Measurements from ENCODE around the gene XYLT1.

XYLT1 gene

DNA sequence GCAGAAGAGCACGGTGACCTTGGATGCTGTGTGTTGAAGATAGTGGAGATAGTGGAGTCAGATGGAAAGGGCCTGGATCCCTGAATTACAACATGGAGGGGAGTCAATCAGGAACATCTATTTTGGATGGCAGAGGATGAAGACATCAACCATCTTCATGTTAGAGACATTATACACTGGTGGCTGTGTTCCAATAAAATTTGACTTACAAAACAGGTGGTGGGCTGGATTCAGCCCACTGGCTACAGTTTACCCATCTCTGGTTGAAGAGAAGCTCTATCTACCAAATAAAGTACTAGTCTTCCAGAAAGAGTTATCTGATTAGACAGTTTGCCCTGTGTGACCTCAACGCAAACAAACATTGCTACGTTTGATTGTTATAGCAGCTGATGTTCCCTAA is 247.2 kb downstream of the XYLT1 start:
- peaks cover 4% of the 10 kb centered on the region for H3K27me3 Mint-ChIP-seq (ENCODE audit: low read depth)
- H3K36me3 Mint-ChIP-seq (ENCODE audit: low read depth), result no peaks in the 10 kb centered on the region
- peaks cover 53% of the 10 kb centered on the region for H3K4me1 Mint-ChIP-seq
- H3K27ac Mint-ChIP-seq, result peak overlapping the region in 2 of 3 experiments; percentile 30 to 46
- peak overlapping the region in 1 of 3 experiments; percentile 44 for H3K4me3 Mint-ChIP-seq
- no peak for TF ChIP-seq CTCF (IDR thresholded peaks at IDR 0.05; ENCODE audit: unreplicated experiment in 3 of 3)
- H3K9me3 Mint-ChIP-seq, result no peaks in the 10 kb centered on the region

DNA sequence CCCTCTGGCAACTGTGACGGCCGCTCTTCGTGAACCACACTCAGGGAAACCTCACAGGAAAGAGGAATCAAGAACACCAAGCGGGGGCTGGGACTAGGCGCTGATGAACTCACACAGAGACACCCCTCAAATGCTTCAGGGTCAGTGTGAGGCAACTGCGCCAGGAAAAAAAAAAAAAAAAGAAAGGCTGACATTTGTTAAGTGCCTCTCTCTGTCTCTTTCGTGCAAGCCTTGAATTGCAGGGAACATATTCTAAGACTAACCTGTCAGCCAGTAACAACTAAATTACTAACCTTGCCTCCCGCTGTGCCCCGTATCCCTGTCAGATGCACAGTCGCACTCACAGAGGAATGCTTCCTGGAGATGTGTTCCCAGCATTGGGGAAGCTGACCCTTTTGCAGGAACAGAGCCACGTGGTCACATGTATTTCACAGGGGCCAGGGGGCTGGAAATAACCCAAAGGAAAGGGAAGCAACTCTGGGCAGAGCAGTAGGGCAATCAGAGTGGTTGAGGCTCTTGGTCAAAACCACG is 247.8 kb downstream of the XYLT1 start:
- Mint-ChIP-seq H3K4me1 (peaks cover 53% of the 10 kb centered on the region), H3K27ac (peak overlapping the region in 2 of 3 experiments; percentile 30 to 46), H3K36me3 (ENCODE audit: low read depth) (no peaks in the 10 kb centered on the region), H3K9me3 (no peaks in the 10 kb centered on the region), H3K4me3 (no peak overlapping the region), H3K27me3 (ENCODE audit: low read depth) (peaks cover 4% of the 10 kb centered on the region)
- TF ChIP-seq CTCF (IDR thresholded peaks at IDR 0.05; ENCODE audit: unreplicated experiment in 3 of 3), result no peak

- Mint-ChIP-seq H3K4me3 (no peak overlapping the region), H3K4me1 (peaks cover 32% of the 10 kb centered on the region), H3K36me3 (ENCODE audit: low read depth) (no peaks in the 10 kb centered on the region), H3K27me3 (ENCODE audit: low read depth) (peaks cover 4% of the 10 kb centered on the region), H3K27ac (no peak overlapping the region), H3K9me3 (no peaks in the 10 kb centered on the region)
- no peak for TF ChIP-seq CTCF (IDR thresholded peaks at IDR 0.05; ENCODE audit: unreplicated experiment in 3 of 3)
These were observed 250.8 kb downstream of the XYLT1 start for GRCh38 chr16:17219991-17220390.

GRCh38 chr16:17215936-17216335 is 254.8 kb downstream of the XYLT1 start:
- H3K4me3 Mint-ChIP-seq, result no peak overlapping the region
- H3K27me3 Mint-ChIP-seq (ENCODE audit: low read depth), result no peaks in the 10 kb centered on the region
- TF ChIP-seq CTCF (IDR thresholded peaks at IDR 0.05; ENCODE audit: unreplicated experiment in 3 of 3), result no peak
- no peaks in the 10 kb centered on the region for H3K36me3 Mint-ChIP-seq (ENCODE audit: low read depth)
- H3K27ac Mint-ChIP-seq, result no peak overlapping the region
- H3K4me1 Mint-ChIP-seq, result peaks cover 3% of the 10 kb centered on the region
- peaks cover 3% of the 10 kb centered on the region for H3K9me3 Mint-ChIP-seq

DNA sequence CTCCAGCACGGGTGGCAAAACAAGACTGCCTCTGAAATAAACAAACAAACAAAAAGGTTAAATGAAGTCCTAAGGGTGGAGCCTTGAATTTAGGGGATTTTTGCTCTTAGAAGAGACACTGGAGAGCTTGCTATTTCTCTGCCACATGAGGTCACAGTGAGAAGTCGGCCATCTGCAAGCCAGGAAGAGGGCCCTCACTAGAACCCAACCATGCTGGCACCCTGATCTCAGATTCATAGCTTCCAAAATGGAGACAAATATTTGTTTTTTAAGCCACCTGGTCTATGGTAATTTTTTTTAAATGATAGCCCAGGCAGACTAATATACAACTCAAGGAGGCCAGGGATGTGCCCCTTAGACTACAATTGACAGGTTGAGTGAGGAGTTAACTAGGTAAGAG is 255.5 kb downstream of the XYLT1 start:
- Mint-ChIP-seq H3K27me3 (ENCODE audit: low read depth) (no peaks in the 10 kb centered on the region), H3K4me1 (no peaks in the 10 kb centered on the region), H3K27ac (no peak overlapping the region), H3K4me3 (no peak overlapping the region), H3K36me3 (ENCODE audit: low read depth) (no peaks in the 10 kb centered on the region), H3K9me3 (peaks cover 3% of the 10 kb centered on the region)
- TF ChIP-seq CTCF (IDR thresholded peaks at IDR 0.05; ENCODE audit: unreplicated experiment in 3 of 3), result no peak

- Mint-ChIP-seq H3K9me3 (peaks cover 3% of the 10 kb centered on the region), H3K4me1 (no peaks in the 10 kb centered on the region), H3K36me3 (ENCODE audit: low read depth) (no peaks in the 10 kb centered on the region), H3K4me3 (no peak overlapping the region), H3K27ac (no peak overlapping the region), H3K27me3 (ENCODE audit: low read depth) (no peaks in the 10 kb centered on the region)
- no peak for TF ChIP-seq CTCF (IDR thresholded peaks at IDR 0.05; ENCODE audit: unreplicated experiment in 3 of 3)
These were observed 256.8 kb downstream of the XYLT1 start for GRCh38 chr16:17213974-17214373.

Data from nephron (organoid).